Psoas muscle (tissue), 8 donors: ENCODE data around the gene ACTN4. TPM values are rescaled to one million over a fixed set of nuclear protein-coding genes. Genes with fewer than 3 reads are reported as not detected.

Experiments used
- ATAC-seq, 4 donors: fragments of 200-7000 bp; cut with Tn5 transposase; one replicate each; pipeline ENCODE4 v1.9.1; 2020; ENCODE audit warnings: moderate library complexity in 3 of 4, mild to moderate bottlenecking in 2 of 4
- DNase-seq, 2 donors: peaks; one replicate each; pipeline ENCODE4 v3.0.0-alpha.2; 2020
- H3K27ac ChIP-seq: fragments of 200-600 bp; one replicate; pipeline ENCODE4 v1.8.0; 2022
- H3K27me3 ChIP-seq, 3 donors: fragments of 200-600 bp in 1 of 3; one replicate each; pipeline versions ENCODE4 v1.6.1 to v1.8.0; 2013 to 2022; ENCODE audit warnings: low read length in 2 of 3, mild to moderate bottlenecking in 2 of 3, moderate library complexity in 1 of 3; ENCODE audit not compliant: insufficient read depth in 3 of 3
- H3K36me3 ChIP-seq, 2 donors: fragments of 200-600 bp in 1 of 2; one replicate each; pipeline versions ENCODE4 v1.6.1 to v1.8.0; 2013 to 2022; ENCODE audit warnings: low read depth in 1 of 2, mild to moderate bottlenecking in 1 of 2, moderate library complexity in 1 of 2; ENCODE audit not compliant: insufficient read depth in 1 of 2
- H3K4me1 ChIP-seq: fragments of 200-600 bp; one replicate; pipeline ENCODE4 v1.8.0; 2022
- H3K4me3 ChIP-seq: fragments of 200-600 bp; one replicate; pipeline ENCODE4 v1.8.0; 2022; ENCODE audit warnings: mild to moderate bottlenecking
- H3K9me3 ChIP-seq: fragments of 200-600 bp; one replicate; pipeline ENCODE4 v1.8.0; 2022
- CTCF ChIP-seq: fragments of 200-600 bp; IDR thresholded peaks from one replicate; pipeline ENCODE4 v1.8.0; 2022; ENCODE audit warnings: antibody characterized with exemption
- WGBS, 3 donors: extraction: QIAGEN DNeasy Blood & Tissue Kit; methylation state at CpG; one replicate each; pipeline versions ENCODE4 v1.1.6 to v1.1.7; 2013; 5-methylcytosine and 5-hydroxymethylcytosine counted together
- intact Hi-C, 2 donors: fragments of 100-400 bp; cut with DNase I; formaldehyde crosslinking; loops; one replicate each; pipeline versions ENCODE4 v1.11.0 to v1.14.2; 2022
- polyA plus RNA-seq, 3 donors: library from polyadenylated mRNA; stranded (reverse); fragments of 200-250 nt; gene quantifications; one replicate each; pipeline ENCODE4 v1.2.3, GENCODE V29; 2013
- total RNA-seq, 4 donors: library from RNA; stranded (reverse); fragmentation: NEBNext Ultra II Directional in 2 of 4; extraction: Animal tissue kit (Norgen Biotek cat#: 25700) in 2 of 4; gene quantifications; one replicate each; pipeline versions ENCODE4 v1.2.1 to v1.2.4, GENCODE V29; 2021 to 2023
- donor health status: healthy with polysubstance abuse.
- donor health status: DM: no; HTN: no; CAD: no; lungs with moderate emphysema.
- donor health status: Bipolar disorder and iron deficiency.
- donor health status: healthy.
- donor health status: DM: yes; HTN: yes; CAD: no.
- donor health status: DM: no; HTN: no; CAD: no.
- donor health status: DM: no; HTN: no; CAD: no.
- donor health status: DM: yes; HTN: yes; CAD: no.

Gene ACTN4
- total and polyA plus RNA-seq, 7 donors = 38.3 to 127 (median 79.9) TPM

GRCh38 chr19:38733493-38734175 lies 86.2 kb downstream of the ACTN4 start:
- H3K4me1 ChIP-seq = peaks cover 8% of the 10 kb centered on the region
- no peak for TF ChIP-seq CTCF
- intact Hi-C loops = loop anchor here in 1 of 2 donors (5.0 kb wide), 1 partner anchor 199 kb away; the partner anchor contains the start of genes MRPS12 and SARS2
- peaks cover 0 to 33% of the 10 kb centered on the region in 2 donors for H3K36me3 ChIP-seq
- H3K27ac ChIP-seq = peak overlapping the region; percentile 46
- peaks cover 0 to 8% (median 3%) of the 10 kb centered on the region in 3 donors for H3K27me3 ChIP-seq
- whole genome bisulfite sequencing, 3 donors = 52 to 74% (median 58%) methylated on average over 6 of the region's 6 CpGs
- H3K4me3 ChIP-seq = no peak overlapping the region
- no peaks in the 10 kb centered on the region for H3K9me3 ChIP-seq
- DNase-seq = no peak
- ATAC-seq = peak in 1 of 4 donors; percentile 33

- 69 to 78% (median 76%) methylated on average over 4 of the region's 4 CpGs for WGBS, 3 donors
- Histone ChIP-seq H3K27ac (peak overlapping the region; percentile 46), H3K36me3 (peaks cover 0 to 29% of the 10 kb centered on the region in 2 donors), H3K4me3 (no peak overlapping the region), H3K4me1 (peaks cover 8% of the 10 kb centered on the region), H3K9me3 (no peaks in the 10 kb centered on the region), H3K27me3 (peaks cover 0 to 8% (median 3%) of the 10 kb centered on the region in 3 donors)
- intact Hi-C loops = loop anchor here in 1 of 2 donors (5.0 kb wide), 1 partner anchor 198 kb away; the partner anchor contains the start of genes MRPS12 and SARS2
- DNase-seq (no peak), ATAC-seq (peak in 1 of 4 donors; percentile 3)
- no peak for TF ChIP-seq CTCF
Measured at GRCh38 chr19:38734176-38734425, 86.7 kb downstream of the ACTN4 start.

- H3K27ac ChIP-seq = peak overlapping the region; percentile 46
- peaks cover 8% of the 10 kb centered on the region for H3K4me1 ChIP-seq
- intact Hi-C loops = loop anchor here in 1 of 2 donors (5.0 kb wide), 1 partner anchor 198 kb away; the partner anchor contains the start of genes MRPS12 and SARS2
- ATAC-seq (peak; percentile 10 to 16 (median 11)), DNase-seq (peak in 1 of 2 donors; percentile 62)
- no peak for TF ChIP-seq CTCF
- H3K27me3 ChIP-seq = peaks cover 0 to 8% (median 3%) of the 10 kb centered on the region in 3 donors
- 62 to 68% (median 65%) methylated on average over 13 of the region's 13 CpGs for WGBS, 3 donors
- H3K4me3 ChIP-seq = no peak overlapping the region
- H3K9me3 ChIP-seq = no peaks in the 10 kb centered on the region
- peaks cover 0 to 23% of the 10 kb centered on the region in 2 donors for H3K36me3 ChIP-seq
Measured at GRCh38 chr19:38734426-38735256, 87.2 kb downstream of the ACTN4 start.

- intact Hi-C loops = no loop called here
- Histone ChIP-seq H3K27ac (peak overlapping the region; percentile 46), H3K4me1 (peaks cover 8% of the 10 kb centered on the region), H3K36me3 (peaks cover 0 to 19% of the 10 kb centered on the region in 2 donors), H3K27me3 (peaks cover 0 to 8% (median 3%) of the 10 kb centered on the region in 3 donors), H3K9me3 (no peaks in the 10 kb centered on the region), H3K4me3 (no peak overlapping the region)
- DNase-seq (peak in 1 of 2 donors; percentile 67), ATAC-seq (no peak)
- 34 to 43% (median 35%) methylated on average over 13 to 18 of the region's 18 CpGs for WGBS, 3 donors
- TF ChIP-seq CTCF = no peak
Measured at GRCh38 chr19:38735257-38735686, 87.8 kb downstream of the ACTN4 start.
